ENCODE measurements around the gene SLCO3A1.

The SLCO3A1 gene

GRCh38 chr15:91853511-91853947, at the start of gene SLCO3A1:
Gene SLCO3A1 (plus strand): TSS chr15:91853708.
- peak; percentile 75 for DNase-seq (ENCODE audit: low spot score)

GRCh38 chr15:91807122-91807521, 46.4 kb upstream of the SLCO3A1 start:
- no peak for DNase-seq (ENCODE audit: low spot score)

- no peak for DNase-seq (ENCODE audit: low spot score)
These were observed 39.6 kb upstream of the SLCO3A1 start for GRCh38 chr15:91813924-91814323.

DNA sequence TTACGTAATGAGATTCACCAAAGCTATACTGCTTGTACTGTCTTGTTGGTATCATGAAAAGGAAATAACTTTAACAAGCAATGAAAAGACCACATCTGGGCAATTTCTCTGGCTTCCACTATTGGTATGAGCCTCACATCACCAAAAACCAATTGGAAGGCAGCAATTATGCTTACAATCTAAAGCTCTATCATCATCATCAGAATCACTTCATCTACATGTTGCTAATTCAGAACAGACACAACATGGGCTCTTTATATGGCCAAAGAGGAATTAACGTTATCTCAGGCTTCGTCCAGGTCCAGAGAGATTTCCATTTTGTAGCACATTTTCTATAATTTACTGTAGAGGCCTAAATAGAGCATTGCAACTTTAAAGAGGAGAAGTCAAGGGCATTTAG, 36.6 kb upstream of the SLCO3A1 start:
- no peak for DNase-seq (ENCODE audit: low spot score)

GRCh38 chr15:91821458-91821857, 32.0 kb upstream of the SLCO3A1 start:
- DNase-seq (ENCODE audit: low spot score), result no peak

DNA sequence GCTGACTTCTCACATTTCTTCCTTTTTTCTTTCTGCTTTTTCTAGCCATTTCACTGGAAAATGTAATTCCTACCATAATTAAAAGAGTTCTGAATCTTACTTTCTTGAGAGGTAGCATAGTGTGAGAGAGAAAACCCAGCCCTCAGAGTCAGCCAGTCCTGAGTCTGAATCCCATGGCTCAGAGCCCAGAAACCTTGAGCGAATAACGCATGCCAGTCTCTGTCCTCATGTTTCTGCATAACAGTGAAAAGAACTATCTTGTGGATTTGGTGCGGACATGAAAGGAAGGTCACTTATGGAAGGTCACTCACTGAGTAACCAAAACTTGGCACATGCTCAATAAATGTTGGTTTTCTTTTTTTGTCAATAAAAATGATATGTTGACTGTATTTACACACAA, 29.3 kb upstream of the SLCO3A1 start:
- DNase-seq (ENCODE audit: low spot score), result no peak

GRCh38 chr15:91826443-91826842, 27.1 kb upstream of the SLCO3A1 start:
- DNase-seq (ENCODE audit: low spot score), result no peak

DNA sequence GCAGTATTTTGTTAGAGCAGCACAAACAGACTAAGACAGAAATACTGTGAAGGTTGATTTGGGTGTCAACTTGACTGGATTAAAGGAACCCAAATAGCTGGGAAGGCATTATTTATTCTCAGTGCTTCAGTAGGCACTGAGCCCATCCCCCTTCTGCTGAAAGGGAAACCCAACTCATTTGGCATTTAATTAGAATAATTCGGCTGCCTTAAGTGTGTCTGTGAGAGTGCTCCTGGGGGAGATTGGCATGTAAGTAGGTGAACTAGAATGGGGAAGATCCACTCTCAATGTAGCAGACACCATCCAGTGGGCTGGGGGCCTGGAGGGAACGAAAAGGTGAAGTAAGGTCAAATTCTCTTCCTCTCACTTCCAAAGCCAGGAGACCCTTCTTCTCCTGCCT, 20.5 kb upstream of the SLCO3A1 start:
- DNase-seq (ENCODE audit: low spot score), result no peak

- DNase-seq (ENCODE audit: low spot score), result no peak
These were observed 13.6 kb upstream of the SLCO3A1 start for GRCh38 chr15:91839867-91840266.

- no peak for DNase-seq (ENCODE audit: low spot score)
These were observed 11.6 kb upstream of the SLCO3A1 start for GRCh38 chr15:91841861-91842260.

DNA sequence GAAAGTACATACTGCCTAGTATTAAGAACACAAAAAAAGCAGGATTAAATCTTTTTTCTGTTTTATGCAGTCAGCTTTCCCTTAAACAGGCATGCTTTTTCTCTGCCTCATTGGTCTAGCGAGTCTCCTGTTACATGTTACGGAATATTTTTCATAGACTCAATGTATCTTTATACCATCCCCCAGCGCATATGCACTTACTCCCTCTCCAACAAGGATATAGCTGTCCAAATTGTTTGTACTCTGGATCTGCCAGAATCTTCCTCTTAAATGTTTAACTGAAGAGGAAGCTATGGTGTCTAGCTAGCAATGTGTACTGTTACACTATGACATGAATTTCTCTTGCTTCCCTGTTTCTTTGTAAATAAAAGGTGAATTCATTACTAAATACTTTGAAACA, 9.2 kb upstream of the SLCO3A1 start:
- no peak for DNase-seq (ENCODE audit: low spot score)

- no peak for DNase-seq (ENCODE audit: low spot score)
These were observed 8.6 kb upstream of the SLCO3A1 start for GRCh38 chr15:91844928-91845327.

GRCh38 chr15:91845720-91846119, 7.8 kb upstream of the SLCO3A1 start:
- no peak for DNase-seq (ENCODE audit: low spot score)

GRCh38 chr15:91849180-91849579, 4.3 kb upstream of the SLCO3A1 start:
- DNase-seq (ENCODE audit: low spot score), result no peak

DNA sequence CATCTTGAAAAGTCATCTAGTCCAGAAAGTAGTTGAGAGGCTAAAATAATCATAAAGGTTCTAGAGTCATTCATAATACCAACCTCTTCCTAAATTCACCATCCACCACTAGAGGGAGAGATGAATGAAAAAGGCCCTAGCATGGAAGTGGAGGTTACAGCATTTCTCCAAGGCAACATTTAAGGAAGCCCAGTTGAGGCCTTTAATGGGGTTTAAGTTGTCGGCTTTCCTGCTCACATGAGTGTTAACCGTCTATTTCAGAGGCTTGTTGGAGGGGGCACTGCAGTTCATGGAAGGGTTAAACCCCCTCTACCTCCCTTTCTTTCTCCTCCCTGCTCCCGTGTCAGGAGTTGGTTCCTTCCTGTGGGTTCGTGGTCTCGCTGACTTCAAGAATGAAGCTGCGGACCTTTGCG, 3.8 kb upstream of the SLCO3A1 start:
- peak; percentile 55 for DNase-seq (ENCODE audit: low spot score)

DNA sequence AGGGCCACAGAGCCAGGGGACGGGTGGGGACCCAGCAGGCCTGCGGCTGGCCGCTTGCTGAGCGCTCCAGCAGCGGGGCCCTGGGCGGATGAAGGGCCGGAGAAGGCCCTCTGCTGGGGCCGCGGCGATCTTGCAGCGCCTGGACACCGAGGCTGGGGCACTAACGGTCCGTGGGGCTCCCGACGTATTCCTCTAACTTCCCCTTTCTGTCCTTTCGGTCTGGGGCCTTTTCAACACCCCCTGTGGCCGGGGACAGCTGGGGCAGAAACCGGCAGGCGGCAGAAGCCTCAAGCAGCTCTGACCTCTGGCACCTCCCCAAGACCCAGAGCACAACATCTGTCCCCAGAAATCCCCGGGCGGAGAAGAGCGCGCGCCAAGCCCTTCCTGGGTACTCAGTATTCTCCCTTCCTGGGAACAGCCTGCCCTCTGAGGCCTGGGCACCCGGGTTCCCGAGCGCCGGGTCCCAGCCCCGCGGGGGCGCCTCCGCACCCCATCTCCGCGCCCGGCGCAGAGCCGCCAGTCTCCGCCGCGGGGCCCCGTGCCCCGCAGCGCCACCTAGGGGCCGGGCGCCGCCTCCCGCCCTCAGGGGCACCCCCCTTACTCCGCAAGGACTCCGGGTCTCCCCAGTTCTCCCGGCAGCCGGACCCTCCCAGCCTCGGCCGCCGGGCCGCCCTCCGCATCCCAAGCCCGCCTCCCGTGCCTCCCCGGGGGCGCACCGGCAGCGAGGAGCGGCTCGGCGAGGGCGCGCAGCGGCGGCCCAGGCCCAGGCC, 582 bp upstream of the SLCO3A1 start:
- peak; percentile 69 for DNase-seq (ENCODE audit: low spot score)

- DNase-seq (ENCODE audit: low spot score), result peak; percentile 32
These were observed 585 bp downstream of the SLCO3A1 start for GRCh38 chr15:91853948-91854638.

DNA sequence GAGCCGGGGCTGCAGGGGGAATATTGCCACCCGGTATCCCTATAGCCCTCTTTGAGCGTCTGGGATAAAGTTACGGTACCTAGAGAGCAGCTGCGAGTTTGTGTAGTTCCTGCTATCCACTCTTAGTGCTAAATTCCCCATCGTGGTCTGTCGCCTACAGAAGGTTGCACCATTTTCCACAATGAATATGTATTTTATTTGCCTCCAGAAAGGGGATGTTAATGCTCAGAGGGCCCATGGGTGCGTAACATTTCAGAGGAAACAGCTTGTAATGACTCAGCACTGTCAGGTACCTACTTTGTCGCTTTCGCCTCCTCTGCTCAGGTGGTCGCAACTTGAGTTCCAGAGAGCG, 1.1 kb downstream of the SLCO3A1 start:
- DNase-seq (ENCODE audit: low spot score), result peak; percentile 37

DNA sequence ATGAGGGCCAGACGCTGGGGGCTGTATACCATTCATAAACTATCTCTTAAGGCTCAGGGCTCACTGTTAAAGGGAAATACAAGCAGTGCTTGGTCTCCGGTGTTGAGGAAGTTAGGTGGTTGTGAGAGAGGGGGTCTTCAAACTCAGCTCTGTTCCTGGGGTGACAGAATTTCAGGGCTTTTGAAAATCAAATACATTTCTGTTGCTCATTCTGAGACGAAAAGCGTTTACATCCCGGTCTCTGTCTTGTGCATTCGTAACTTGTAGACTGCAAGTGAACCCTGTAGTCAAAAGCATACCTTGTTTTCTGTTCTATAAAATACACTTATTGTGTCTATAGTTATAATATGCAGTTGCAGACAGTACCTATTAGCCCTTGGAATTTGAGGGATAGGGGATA, 1.7 kb downstream of the SLCO3A1 start:
- DNase-seq (ENCODE audit: low spot score), result no peak

- no peak for DNase-seq (ENCODE audit: low spot score)
These were observed 2.4 kb downstream of the SLCO3A1 start for GRCh38 chr15:91855684-91856489.

DNA sequence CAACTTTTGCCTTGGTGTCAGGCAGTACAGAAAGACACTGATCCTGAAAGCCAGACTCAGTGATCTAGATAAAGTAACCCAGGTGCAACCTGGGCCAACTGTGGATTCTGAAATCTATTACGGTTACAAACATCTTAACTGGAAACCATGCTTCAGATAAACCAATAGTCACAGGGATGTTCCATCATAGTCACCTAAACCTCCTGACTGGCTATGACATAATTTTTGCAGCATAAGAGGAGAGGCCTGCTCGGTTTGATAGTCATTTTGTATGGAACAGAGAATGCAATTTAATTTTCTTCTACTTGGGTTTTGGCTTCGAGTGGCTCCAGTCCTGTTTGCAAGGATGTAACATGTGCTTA, 3.7 kb downstream of the SLCO3A1 start:
- no peak for DNase-seq (ENCODE audit: low spot score)

DNA sequence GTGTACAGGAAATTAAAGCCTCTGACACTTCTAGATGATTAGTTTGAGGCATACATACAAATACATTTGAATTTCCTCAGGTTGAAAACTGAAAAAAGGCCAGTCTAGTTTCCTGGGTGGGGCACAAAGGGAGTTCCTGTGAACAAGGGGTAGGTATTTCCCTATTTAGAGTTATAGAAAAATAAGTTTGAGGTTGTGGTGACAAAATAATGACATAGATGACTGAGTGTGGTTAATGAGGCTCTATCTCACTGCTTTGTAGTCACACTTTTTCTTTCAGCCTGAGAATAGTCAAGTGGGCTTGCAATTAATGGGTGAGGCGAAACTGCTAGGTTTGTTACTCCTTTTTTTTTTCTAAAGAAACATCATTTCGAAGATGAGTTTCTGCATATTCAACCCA, 4.3 kb downstream of the SLCO3A1 start:
- DNase-seq (ENCODE audit: low spot score), result peak; percentile 72

DNA sequence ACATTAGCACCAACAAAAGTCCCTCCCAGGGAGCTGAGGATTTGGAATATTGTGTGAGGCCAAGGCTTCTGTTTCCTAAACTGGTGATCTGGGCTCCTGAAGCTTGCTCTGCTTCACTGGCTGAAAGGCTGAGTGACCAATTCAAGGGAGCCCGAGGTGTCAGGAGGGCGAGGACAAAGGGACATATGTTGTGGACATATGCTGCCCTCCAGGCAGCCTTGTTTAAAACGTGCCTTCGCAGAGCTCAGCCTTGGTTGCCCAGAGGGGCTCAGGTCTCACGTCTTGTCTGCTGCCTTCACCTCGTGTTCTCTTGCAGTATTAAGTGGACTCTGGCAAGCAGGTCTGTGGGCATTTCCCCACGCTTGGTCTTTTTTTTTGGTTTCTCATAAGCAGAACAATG, 7.0 kb downstream of the SLCO3A1 start:
- DNase-seq (ENCODE audit: low spot score), result no peak
